GM18868 (cell line): Measurements from ENCODE around the gene TMEM60.
"Not testable (repeated sequence)": the region's sequence is repeated elsewhere in the genome, so short reads cannot be mapped to it uniquely, and the experiment has no call there.

ENCODE experiments used
- ATAC-seq: cut with Tn5 transposase; IDR thresholded peaks from one replicate; pipeline ENCODE4 v1.9.1; 2021; ENCODE audit warnings: mild to moderate bottlenecking, moderate library complexity; ENCODE audit not compliant: unreplicated experiment

TMEM60 gene

DNA sequence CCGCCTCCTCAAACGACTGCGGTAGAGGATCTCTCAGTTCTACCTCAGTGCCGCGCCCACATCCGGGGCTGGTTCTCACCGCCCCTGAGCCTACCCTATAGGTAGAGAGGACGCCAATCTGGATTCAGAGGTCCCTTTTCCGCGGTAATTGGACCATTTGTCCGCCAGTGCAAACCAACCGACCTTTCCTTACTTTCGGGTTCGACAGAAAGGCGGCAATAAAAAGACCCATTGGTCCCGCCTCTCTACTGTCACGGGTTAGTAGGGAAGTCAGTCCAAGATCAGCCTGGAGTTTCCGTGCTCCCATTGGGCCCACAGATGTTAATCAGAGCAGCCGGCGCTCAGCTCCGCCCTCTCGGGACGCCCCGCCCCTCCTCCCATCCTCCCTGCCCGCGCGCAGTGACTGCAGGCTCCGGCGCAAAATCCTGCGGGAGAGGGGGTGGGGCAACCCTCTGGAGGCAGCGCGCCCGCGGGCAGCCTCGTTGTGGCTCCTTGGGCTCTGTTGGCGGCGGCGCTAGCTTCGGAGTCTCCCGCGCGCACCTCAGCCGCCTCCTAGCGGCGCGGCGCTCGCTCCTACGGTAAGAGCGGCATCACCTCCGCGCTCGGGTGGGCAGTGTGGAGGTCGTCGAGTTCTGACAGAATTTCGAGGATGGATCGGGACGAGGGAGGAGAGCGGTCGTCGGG is at the start of gene TMEM60, which contains the start of gene PHTF2:
TMEM60 (minus strand) TSS at position 41 of the 684 bp plus-strand sequence. CDS start 4,061 bp downstream, outside the sequence.
PHTF2 (plus strand) TSS at position 380 of the 684 bp plus-strand sequence.
- ATAC-seq, result peak; percentile 91

GRCh38 chr7:77846317-77847092 is 48.3 kb upstream of the TMEM60 start:
- no peak for ATAC-seq

- ATAC-seq, result no peak
Measured at GRCh38 chr7:77843194-77843593, 45.0 kb upstream of the TMEM60 start.

DNA sequence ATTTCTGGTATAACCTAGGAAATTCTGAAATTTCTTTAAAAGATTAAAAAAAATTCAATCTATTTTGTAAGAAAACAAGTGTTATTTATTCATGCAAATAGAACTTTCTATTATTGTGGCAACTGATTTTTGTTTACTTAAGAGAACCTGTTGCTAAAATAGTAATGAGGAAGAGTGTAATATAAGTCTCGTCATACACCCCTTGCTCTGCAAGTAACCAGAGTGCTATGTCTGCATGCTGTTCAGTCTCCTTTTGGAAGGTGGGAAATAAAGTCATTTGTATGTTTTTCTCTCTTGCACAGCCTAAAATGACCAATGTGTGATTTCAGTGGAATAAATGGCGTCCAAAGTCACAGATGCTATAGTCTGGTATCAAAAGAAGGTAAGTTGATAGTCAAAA is 41.7 kb upstream of the TMEM60 start:
- ATAC-seq, result peak; percentile 52

DNA sequence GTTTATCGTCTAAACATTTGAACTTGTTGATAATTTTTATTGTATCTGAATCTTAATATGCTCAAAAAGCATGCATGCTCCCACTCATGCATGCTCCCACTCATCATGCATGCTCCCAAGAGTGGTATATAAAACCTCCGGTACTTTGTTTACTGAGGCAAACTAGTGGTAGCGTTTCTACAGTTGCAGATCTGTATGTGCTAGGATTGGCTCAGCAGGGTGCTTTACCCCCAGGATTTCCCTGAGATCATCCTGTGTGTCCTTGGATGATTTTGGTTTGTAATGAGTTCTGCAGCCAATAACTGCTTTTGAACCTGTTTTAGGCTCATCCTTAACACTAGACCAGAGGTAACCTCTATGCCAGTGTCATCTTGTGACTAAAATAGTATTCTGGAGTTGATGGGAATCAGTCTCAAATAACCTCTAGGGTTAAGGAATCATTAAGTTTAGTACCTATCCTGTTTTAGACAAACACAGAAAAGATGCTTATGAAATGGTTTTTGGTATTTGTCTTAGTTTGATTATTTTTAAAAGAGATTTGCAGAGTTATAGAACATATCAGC is 40.8 kb upstream of the TMEM60 start:
- no peak for ATAC-seq

DNA sequence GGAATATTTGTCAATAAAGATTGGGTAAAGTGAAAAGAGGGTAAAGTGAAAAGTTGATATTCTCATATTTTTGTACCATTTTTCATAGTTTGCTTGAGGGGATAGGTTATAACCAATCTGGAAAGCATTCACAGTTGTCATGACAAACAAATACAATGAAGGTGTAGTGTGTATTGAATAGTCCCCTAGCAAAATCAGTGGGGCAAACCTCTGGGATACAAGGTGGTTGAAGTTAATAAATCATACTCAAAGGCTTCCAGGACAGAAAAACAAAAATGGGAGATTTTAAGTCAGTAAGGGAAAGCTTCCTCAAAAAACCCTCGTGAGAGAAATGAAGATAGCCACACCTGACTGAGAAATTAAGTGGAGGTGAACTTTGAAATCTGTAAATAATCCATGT is 39.7 kb upstream of the TMEM60 start:
- ATAC-seq, result no peak

DNA sequence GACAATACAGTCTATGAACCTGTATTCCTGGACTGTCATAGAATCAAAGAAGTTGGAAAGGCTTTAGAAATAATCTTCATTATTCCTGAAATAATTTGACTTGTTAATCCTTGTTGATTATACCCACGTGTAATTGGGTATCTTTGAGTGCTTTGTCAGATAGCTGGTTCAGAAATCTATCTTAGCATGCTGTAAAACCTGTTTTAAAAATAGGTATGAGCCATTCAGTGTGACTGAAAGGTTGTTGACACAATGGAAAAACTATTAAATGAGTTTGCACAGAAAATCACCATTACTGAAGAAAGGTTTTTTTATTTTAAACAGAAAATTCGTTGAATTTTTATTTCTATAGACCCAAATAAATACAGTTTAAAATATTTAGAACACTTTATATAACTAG is 39.0 kb upstream of the TMEM60 start:
- ATAC-seq, result no peak

DNA sequence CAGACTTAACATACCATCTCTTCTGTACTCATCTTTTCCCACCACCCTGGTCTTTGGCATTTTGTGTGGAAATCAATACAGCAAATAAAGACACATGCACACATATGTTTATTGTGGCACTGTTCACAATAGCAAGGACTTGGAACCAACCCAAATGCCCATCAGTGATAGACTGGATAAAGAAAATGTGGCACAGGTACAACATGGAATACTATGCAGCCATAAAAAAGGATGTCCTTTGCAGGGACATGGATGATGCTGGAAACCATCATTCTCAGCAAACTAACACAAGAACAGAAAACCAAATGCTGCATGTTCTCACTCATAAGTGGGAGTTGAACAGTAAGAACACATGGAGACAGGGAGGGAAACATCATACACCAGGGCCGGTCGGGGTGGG is 38.2 kb upstream of the TMEM60 start:
- not testable (repeated sequence) for ATAC-seq

- ATAC-seq, result no peak
Measured at GRCh38 chr7:77833136-77833535, 34.9 kb upstream of the TMEM60 start.

DNA sequence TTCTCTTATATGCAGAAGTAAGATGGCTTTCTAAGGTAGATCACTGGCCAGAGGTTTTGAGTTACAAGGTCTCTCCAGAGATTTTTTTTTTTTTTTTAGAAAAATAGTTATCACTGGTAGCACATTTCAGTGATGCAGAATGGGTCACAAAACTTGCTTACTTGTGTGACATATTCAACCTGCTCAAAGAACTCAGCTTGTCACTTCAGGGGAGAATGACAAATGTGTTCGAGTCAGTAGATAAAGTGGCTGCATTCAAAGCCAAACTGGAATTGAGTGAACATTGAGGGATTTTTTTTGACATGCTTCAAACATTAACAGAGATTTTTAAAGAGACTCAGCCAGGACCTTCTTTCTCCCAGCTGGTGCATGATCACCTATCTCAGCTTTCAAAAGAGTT is 33.7 kb upstream of the TMEM60 start:
- ATAC-seq, result no peak

- no peak for ATAC-seq
Measured at GRCh38 chr7:77831481-77831880, 33.2 kb upstream of the TMEM60 start.

GRCh38 chr7:77830649-77831355 is 32.6 kb upstream of the TMEM60 start:
- ATAC-seq, result peak; percentile 47

- ATAC-seq, result peak; percentile 40
Measured at GRCh38 chr7:77827999-77828398, 29.8 kb upstream of the TMEM60 start.

- no peak for ATAC-seq
Measured at GRCh38 chr7:77826300-77826699, 28.1 kb upstream of the TMEM60 start.

GRCh38 chr7:77825131-77825530 is 26.9 kb upstream of the TMEM60 start:
- ATAC-seq, result no peak

DNA sequence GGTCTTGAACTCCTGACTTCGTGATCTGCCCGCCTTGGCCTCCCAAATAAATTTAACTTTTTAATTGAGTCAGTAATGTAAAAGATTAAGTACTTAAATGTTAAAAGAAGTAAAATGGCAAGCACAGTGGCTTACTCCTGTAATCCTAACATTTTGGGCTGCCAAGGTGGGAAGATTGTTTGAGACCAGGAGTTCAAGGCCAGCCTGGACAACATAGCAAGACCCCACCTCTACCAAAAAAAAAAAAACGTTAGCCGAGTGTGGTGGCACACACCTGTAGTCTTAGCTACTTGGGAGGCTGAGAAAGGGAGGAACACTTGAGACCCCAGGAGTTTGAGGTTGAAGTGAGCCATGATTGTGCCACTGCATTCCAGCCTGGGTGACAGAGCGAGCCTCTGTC is 26.4 kb upstream of the TMEM60 start:
- ATAC-seq, result no peak

GRCh38 chr7:77823787-77824186 is 25.6 kb upstream of the TMEM60 start:
- peak; percentile 34 for ATAC-seq

DNA sequence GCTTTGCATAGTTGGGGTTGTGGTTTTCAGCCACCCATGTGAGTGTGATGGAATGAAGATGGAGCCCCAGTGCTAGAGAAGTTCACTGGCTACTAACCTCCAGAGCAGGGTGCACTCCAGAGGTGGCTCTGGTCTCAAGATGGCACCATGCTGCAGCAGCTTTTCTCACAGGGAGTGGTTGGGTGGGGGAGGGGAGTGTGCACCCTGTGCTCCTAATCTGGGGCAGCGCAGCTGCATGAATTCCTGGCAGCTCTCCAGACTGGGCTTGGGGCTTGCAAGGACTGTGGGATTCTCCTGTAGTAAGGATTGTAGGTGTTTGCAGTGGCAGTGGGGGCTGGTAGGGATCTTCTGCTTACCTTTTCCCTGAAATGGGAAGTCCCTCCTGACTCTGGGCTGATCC is 24.0 kb upstream of the TMEM60 start:
- ATAC-seq, result no peak

- no peak for ATAC-seq
Measured at GRCh38 chr7:77820967-77821366, 22.7 kb upstream of the TMEM60 start.

DNA sequence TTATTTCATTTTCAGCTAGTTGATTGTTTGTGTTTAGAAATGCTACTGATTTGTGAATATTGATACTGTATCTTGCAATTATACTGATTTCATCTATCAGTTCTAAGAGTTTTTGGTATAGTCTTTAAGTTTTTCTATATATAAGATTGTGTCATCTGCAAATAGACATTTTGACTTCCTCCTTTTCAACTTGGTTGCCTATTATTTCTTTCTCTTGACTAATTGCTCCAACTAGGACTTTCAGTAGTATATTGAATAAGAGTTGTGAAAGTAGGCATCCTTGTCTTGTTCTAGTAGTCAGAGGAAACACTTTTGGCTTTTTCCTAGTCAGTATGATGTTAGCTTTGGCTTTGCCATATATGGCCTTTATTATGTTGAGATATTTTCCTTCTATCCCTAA is 20.8 kb upstream of the TMEM60 start:
- ATAC-seq, result no peak

DNA sequence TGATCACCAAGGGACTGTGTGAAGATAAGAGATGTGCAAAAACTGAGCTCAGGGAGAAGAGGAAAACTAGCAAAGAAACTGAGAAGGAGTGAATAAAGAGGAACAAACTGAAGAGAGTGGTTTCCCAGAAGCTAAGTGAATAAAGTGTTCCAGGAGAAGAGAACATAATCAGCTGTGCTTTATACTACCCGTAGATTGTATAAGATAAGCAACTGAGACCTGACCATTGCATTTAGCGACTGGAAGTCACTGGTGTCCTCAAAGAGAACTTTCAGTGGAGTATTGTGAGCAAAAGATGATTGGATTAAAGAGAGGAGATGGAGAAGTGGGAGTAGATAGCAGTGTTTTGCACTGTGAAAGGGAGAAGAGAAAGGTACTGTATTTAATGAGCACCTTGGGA is 14.9 kb upstream of the TMEM60 start:
- ATAC-seq, result no peak
